NCI-H526 (cell line): ENCODE results near the gene KRTAP4-7.
"Not testable (repeated sequence)": the region's sequence is repeated elsewhere in the genome, so short reads cannot be mapped to it uniquely, and the experiment has no call there.

Experiments
- DNase-seq, 2 experiments: peaks; one replicate each; lab custom pipeline; 2025; lab: John Stamatoyannopoulos, UW

KRTAP4-7 gene

DNA sequence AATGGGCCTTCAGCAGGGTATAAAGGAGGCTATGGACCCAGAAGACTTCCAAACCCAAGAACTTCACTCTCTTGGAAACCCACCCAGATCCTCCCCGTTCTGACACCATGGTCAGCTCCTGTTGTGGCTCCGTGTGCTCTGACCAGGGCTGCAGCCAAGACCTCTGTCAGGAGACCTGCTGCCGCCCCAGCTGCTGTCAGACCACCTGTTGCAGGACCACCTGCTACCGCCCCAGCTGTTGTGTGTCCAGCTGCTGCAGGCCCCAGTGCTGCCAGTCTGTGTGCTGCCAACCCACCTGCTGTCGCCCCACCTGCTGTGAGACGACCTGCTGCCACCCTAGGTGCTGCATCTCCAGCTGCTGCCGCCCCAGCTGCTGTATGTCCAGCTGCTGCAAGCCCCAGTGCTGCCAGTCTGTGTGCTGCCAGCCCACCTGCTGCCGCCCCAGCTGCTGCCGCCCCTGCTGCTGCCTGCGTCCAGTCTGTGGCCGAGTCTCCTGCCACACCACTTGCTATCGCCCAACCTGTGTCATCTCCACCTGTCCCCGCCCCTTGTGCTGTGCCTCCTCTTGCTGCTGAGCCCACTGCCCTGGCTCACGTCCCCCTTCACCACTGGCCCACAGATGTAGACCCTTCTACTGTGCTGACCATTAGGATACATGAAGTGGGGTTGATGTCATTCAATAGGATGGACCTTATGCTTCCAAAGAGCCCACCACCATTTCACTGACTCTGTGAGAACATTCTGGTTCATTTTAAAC lies at the start of gene KRTAP4-7:
Gene KRTAP4-7, plus strand, starts transcription at position 51 of the 757 bp plus-strand sequence. Its CDS starts 57 bp downstream, at position 108.
- not testable (repeated sequence) for DNase-seq

DNA sequence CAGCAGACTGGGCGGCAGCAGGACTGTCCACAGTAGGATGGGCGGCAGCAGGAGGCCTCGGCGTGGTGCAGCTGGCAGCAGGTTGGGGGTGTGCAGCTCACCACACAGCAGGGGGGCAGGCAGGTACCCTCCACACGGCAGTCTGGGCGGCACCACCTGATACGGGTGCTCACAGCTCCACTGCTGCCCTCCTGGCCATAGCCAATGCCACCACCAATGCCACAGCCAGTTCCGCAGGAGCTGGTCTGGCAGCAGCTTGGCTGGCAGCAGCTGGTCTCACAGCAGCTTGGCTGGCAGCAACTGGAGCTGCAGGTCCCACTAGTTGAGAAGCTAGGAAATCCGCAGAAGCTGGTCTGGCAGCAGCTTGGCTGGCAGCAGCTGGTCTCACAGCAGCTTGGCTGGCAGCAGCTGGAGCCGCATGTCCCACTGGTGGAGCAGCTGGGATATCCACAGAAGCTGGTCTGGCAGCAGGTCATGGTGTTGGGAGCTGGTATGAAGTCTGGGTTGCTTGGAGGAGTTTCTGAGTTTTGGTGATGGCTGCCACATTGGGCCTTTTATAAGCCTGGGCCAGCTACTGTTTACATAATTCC lies 49.5 kb upstream of the KRTAP4-7 start, which contains the start of gene KRTAP1-3:
Gene KRTAP1-3, minus strand, starts transcription at position 529 of the 590 bp plus-strand sequence. Its CDS starts 53 bp downstream, at position 476.
- DNase-seq: not testable (repeated sequence)

DNA sequence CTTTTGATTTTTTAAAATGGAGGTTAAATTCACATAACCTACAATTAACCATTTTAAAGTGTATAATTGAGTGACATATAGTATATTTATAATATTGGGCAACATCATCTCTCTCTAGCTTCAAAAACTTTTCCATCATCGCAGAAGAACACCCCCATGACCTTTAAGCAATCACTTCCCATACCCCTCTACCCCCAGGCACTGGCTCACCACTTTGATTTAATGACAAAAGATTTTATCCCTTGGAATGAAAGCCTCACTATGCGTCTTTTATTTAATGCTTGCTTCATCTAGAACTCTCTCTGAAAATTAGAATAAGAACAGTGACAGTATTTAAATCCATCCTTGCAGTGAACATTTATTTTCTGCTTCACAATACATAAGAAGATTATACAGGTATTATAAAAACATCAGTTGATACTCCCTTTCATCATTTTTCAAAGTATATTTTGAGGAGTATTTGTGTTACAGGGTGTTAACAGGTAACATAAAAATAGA lies 46.0 kb upstream of the KRTAP4-7 start:
- no peak for DNase-seq

DNA sequence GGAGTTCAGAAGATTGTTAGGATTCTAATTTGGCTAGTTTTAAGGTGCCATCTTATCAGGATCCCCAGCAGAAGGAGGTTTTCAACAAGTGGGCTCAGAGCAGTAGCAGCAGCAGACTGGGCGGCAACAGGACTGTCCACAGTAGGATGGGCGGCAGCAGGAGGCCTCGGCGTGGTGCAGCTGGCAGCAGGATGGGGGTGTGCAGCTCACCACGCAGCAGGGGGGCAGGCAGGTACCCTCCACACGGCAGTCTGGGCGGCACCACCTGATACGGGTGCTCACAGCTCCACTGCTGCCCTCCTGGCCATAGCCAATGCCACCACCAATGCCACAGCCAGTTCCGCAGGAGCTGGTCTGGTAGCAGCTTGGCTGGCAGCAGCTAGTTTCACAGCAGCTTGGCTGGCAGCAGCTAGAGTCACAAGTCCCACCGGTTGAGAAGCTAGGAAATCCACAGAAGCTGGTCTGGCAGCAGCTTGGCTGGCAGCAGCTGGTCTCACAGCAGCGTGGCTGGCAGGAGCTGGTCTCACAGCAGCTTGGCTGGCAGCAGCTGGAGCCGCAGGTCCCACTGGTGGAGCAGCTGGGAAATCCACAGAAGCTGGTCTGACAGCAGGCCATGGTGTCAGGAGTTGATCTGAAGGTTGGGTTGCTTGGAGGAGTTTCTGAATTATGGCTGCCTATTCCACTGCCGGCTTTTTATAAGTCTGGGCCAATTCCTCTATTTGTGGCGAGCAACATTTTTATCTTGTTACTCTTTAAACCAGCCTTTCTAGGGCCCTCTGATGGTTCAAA lies 43.0 kb upstream of the KRTAP4-7 start, which contains the start of gene KRTAP1-1:
Gene KRTAP1-1, minus strand, starts transcription at position 668 of the 789 bp plus-strand sequence. Its CDS starts 53 bp downstream, at position 615.
- peak in 1 of 2 experiments; percentile 13 for DNase-seq

DNA sequence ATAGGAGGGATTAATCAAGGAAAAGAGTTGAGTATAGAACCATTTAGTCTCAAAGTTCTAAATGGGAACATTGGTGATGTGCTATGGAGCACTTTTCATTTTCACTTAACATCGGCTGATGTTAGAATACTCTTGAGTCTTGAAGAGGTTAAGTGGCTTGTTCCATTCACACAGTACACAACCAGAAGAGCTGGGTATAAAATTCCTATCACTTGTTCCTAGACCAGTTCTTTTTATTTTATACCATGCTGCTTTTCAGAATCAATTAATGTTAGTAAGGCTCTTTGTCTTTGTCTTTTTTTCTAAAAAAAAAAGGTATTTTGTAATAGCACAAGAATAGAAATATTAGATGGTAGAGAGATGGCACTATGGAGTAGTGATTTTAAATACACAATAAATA lies 41.0 kb upstream of the KRTAP4-7 start:
- DNase-seq: no peak

DNA sequence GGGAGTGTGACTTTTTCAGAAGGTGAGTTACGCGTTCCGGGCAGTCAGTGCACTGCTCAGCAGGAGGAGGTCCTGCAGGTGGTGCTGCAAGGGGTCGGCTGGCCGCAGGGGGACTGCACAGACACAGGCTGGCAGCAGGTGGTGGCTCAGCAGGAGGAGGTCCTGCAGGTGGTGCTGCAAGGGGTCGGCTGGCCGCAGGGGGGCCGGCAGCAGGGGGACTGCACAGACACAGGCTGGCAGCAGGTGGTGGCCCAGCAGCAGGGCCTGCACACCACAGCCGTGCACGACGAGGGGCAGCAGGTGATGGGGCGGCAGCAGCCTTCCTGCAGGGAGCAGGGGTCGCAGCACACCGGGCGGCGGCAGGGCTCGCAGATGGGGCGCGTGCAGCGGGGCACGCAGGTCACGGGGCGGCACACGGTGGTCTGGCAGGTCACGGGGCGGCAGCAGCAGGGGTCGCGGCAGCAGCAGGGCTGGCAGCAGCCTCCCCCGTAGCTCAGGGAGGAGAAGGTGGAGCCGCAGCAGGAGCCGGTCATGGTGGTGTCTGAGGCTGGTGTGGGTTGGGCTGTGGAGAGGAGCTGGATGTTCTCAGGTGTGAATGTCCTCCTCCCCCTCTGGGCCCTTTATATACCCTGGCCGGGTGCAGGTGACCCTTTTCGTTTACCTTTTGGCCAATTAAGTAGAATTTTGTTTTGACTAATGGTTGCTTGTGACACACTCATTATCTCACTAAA lies 37.0 kb upstream of the KRTAP4-7 start, which contains the start of gene KRTAP2-1:
Gene KRTAP2-1, minus strand, starts transcription at position 582 of the 731 bp plus-strand sequence. Its CDS starts 49 bp downstream, at position 533.
- not testable (repeated sequence) for DNase-seq

DNA sequence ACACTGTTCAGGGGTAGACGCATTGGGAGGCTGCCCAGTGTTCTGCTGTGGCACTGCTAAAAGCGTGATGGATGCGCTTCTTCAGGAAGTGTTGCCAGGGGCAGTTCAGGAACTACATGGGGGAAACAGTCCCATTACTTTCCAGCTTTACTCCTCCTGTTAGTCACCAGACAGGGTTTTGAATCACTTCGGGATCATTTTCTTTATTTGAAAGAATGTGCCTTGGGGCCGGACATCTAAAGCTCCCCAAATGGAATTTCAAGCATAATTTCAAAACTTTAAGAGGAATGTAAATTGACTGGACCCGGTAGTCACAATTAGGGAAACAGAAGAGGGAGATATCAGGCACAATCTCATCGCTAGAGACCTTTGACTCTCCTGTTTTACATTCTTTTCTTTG lies 35.5 kb upstream of the KRTAP4-7 start:
- DNase-seq: no peak

DNA sequence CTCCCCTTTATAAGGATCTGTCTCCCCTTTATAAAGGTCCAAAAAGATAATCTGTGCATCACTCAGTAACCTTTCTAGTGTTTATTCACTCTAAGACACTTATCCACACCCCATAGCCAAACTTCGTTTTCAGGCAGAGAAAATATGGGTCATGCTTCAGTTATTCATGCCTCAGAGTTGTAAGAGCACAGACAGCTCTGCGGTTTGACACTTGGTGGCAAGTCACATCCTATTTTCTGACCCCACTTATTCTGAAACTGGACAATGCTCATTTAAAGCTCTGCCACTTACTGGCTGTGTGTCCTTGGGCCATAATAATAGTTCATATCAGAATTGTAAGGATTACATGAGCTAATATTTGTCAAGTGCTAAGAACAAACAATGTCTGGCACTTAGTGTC lies 34.8 kb upstream of the KRTAP4-7 start:
- no peak for DNase-seq

DNA sequence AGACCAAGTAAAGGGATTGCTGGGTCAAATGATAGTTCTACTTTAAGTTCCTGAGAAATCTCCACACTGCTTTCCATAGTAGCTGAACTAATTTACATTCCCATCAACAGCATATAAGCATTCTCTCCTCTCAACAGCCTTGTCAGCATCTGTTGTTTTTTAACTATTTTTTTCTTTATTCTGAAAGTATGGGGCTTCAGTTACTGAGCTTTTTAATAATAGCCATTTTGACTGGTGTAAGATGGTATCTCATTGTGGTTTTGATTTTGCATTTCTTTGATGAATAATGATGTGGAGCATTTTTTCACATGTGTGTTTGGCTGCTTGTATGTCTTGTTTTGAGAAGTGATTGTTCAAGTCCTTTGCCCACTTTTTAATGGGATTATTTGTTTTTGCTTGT lies 31.4 kb upstream of the KRTAP4-7 start:
- peak in 1 of 2 experiments; percentile 30 for DNase-seq

DNA sequence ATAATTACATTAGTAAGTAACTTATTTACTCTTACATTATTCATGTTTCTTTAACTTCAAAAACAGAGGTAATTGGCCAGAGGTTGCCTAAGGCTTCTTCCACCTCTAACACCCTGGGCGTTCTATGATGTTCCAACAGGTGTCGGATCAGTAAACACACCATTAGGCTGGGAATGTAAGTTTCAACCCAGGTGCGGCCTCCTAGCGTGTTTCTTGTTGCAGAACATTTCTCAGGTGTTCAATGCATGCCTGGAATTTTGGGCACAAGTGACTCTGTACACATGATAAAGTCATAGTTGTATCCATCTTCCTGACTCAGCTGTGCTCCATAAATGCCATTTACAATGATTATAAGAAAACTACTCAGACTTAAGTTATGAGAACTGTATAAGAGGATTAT lies 29.9 kb upstream of the KRTAP4-7 start:
- DNase-seq: no peak

DNA sequence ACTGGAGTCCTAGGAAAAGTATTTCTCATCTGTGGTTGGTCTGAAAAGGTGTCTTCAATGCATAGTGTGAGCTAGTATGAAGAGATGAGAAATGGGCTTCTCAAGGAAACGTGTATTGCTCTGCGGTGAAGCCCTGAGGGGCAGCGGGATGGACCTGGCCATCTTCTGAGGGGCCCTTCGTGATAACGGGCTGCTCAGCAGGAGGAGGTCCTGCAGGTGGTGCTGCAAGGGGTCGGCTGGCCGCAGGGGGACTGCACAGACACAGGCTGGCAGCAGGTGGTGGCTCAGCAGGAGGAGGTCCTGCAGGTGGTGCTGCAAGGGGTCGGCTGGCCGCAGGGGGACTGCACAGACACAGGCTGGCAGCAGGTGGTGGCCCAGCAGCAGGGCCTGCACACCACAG lies 29.4 kb upstream of the KRTAP4-7 start:
- not testable (repeated sequence) for DNase-seq

DNA sequence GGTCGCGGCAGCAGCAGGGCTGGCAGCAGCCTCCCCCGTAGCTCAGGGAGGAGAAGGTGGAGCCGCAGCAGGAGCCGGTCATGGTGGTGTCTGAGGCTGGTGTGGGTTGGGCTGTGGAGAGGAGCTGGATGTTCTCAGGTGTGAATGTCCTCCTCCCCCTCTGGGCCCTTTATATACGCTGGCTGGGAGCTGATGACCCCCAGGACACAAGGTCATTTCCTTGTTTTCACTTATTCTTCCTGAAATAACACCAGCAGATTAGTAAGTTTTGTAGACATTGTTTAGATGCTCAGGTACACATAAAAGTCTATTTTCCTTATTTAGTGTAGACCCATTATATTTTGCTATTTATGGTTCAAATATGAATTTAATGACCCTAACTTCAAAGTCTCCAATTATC lies 28.8 kb upstream of the KRTAP4-7 start, which contains the start of gene KRTAP2-2:
Gene KRTAP2-2, minus strand, starts transcription at position 101 of the 400 bp plus-strand sequence. Its CDS starts 19 bp downstream, at position 82.
- not testable (repeated sequence) for DNase-seq

DNA sequence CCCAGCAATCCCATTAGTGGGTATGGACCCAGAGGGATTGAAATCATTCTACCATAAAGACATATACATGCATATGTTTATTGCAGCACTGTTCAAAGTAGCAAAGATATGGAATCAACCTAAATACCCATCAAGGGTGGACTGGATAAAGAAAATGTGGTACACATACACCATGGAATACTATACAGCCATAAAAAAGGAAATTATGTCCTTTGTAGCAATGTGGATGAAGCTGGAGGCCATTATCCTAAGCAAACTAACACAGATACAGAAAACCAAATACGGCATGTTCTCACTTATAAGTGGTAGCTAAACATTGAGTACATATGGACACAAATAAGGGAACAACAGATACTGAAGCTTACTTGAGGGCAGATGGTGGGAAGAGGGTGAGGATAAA lies 26.4 kb upstream of the KRTAP4-7 start:
- no peak for DNase-seq

DNA sequence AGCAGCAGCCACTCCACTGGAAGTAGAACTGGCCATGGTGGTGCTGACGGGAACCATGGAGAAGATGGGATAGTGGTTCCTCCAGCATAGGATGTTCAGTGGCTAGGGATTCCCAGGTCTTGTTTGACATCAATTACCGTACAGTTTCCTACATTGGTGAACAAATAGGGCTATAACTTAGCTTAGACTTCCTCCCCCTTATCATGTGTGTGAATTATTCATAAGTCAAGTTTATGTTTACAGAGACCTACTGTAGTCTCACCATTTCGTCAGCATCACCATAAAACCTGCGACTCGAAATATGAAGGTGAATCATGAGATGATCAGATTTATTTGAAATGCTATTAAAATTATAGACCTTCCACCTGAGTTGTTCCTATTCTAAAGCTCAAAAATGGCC lies 25.2 kb upstream of the KRTAP4-7 start:
- no peak for DNase-seq

DNA sequence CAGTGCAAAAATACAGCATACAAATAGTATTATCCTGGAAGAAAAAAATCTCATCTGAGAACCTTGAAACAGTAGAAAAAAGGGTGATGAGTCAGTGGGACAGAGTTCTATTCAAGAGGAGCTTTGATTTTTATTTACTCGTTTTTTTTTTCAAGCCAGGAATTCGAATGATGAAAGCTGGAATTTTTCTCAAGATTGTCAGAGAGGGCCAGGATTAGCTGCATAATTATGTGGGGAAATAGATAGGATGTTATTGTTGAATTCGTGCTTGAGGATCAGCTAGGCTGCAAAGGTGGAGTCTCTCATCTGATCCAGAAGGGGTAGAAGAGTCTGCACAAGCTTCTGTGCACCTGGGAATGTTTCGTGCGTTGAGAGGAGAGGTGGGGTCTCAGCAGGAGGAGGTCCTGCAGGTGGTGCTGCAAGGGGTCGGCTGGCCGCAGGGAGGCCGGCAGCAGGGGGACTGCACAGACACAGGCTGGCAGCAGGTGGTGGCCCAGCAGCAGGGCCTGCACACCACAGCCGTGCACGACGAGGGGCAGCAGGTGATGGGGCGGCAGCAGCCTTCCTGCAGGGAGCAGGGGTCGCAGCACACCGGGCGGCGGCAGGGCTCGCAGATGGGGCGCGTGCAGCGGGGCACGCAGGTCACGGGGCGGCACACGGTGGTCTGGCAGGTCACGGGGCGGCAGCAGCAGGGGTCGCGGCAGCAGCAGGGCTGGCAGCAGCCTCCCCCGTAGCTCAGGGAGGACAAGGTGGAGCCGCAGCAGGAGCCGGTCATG lies 24.5 kb upstream of the KRTAP4-7 start:
- not testable (repeated sequence) for DNase-seq

DNA sequence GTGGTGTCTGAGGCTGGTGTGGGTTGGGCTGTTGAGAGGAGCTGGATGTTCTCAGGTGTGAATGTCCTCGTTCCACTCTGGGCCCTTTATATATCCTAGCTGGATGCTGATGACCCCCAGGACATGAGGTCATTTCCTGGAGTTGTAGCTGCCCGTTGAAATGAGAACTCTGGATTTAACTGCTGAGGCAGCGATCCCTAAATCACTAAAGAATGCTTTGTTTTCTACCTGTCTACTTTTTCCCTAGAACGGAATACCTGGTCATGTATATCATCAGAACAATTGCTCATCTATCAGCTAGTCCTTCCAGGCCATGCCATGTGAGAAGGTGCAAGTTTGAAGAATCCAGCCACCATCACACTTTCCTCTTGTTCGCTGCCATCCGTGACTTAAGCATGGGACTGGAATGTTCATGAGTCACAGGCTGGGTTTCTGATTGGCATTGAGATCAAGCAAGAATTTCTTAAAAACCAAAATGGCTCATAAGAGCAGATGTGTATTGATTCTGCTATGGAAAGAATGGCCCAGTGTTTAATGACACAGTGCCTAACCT lies 23.8 kb upstream of the KRTAP4-7 start, which contains the start of gene KRTAP2-3:
Gene KRTAP2-3, minus strand, starts transcription at position 63 of the 553 bp plus-strand sequence. CDS start 64 bp downstream, outside the sequence.
- DNase-seq: no peak

DNA sequence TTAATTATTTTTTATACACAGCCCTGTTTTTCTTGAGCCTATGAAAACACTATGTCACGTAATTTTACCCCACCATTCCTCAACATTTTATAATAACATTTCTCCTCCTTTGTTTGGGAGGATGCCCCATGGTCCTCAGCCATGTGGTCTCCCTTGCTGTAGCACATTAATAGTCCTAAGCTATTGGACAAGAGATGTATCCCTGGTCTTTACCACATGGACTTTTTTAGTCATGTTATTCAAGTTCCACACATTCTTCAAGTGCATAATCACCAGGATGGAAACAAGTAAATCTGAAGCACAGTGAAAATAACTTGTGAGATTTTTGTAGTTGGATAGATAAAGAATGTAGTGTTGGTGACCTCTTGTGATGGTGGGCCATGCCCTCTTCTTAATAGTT lies 22.0 kb upstream of the KRTAP4-7 start:
- DNase-seq: no peak

DNA sequence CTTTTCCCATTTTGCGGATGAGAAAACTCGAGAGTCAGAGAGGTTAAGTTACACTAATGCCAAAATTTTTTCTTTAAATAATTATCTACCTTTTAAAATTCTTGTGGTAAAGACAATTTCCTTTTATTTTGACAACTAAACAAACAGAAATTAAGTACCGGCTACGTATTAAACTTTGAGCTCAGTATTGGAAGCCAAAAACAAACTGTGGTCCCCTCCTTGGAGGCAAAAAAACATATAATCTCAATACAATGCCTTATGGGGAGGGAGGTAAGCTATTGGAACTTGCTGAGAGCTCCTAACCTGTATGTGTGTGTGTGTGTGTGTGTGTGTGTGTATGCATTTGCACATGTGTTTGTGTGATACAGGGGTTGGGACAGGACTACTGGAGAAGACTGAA lies 20.5 kb upstream of the KRTAP4-7 start:
- no peak for DNase-seq

DNA sequence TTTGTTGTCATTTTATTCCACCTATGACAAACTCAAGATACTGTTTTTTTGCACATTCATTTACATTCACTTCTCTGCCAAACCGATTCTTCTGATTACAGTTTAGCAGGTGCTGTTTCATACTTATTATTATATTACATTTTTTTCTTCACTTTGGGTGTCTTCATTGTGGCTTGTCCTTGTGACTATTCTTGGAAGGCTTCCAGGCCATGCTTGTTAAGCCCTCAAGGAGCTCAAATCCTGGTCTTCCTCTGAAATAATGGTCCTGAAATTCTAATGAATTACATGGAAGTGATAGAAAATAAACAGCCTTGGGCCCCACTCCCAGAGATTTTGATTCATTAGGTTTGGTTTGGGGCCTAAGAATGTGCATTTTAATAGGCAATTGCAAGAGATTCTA lies 19.6 kb upstream of the KRTAP4-7 start:
- no peak for DNase-seq
